GM12864 (cell line): Measurements from ENCODE around the gene MACO1.

ENCODE experiments used
- DNase-seq: peaks from one replicate; pipeline ENCODE4 v3.0.0-alpha.2; 2011; ENCODE audit warnings: low read depth
- H3K4me3 ChIP-seq: 2 replicates; pipeline ENCODE4 v1.5.1; 2011; ENCODE audit warnings: mild to moderate bottlenecking, low read depth, low read length, control low read depth
- CTCF ChIP-seq: IDR thresholded peaks from 2 replicates; pipeline ENCODE4 v1.5.1; 2011; ENCODE audit warnings: low read depth, mild to moderate bottlenecking, moderate library complexity, low read length, control low read depth, inconsistent platforms; ENCODE audit errors: missing control alignments

The MACO1 gene

GRCh38 chr1:25476186-25477097 is 45.7 kb downstream of the MACO1 start:
- no peak for DNase-seq
- H3K4me3 ChIP-seq = no peak overlapping the region

GRCh38 chr1:25477448-25478034 is 46.8 kb downstream of the MACO1 start:
- H3K4me3 ChIP-seq = no peak overlapping the region
- no peak for TF ChIP-seq CTCF
- DNase-seq = no peak

More at GRCh38 chr1:25476186-25477097, 45.7 kb downstream of the MACO1 start:
- TF ChIP-seq CTCF = no peak

GRCh38 chr1:25478633-25479032 is 47.9 kb downstream of the MACO1 start:
- no peak for DNase-seq
- H3K4me3 ChIP-seq = no peak overlapping the region
- TF ChIP-seq CTCF = no peak

- no peak for TF ChIP-seq CTCF
- H3K4me3 ChIP-seq = no peak overlapping the region
- no peak for DNase-seq
Measured at GRCh38 chr1:25481625-25482024, 50.9 kb downstream of the MACO1 start.

- no peak overlapping the region for H3K4me3 ChIP-seq
- no peak for TF ChIP-seq CTCF
- DNase-seq = no peak
Measured at GRCh38 chr1:25482211-25482610, 51.5 kb downstream of the MACO1 start.

- DNase-seq = no peak
- TF ChIP-seq CTCF = no peak
- no peak overlapping the region for H3K4me3 ChIP-seq
Measured at GRCh38 chr1:25484096-25484495, 53.4 kb downstream of the MACO1 start.
